H1 (cell line): ENCODE measurements around the gene GRM1. TPM values are rescaled to one million over a fixed set of nuclear protein-coding genes. Genes with fewer than 3 reads are reported as not detected.

ENCODE experiments used
- CTCF ChIA-PET: fragments of 300-600 bp; sonication (Branson Sonifier 250); formaldehyde crosslinking; loops from one replicate; lab custom pipeline; 2021; ENCODE audit not compliant: partially characterized antibody; lab: Charles Lee
- POLR2A ChIA-PET: fragments of 300-600 bp; sonication (Branson Sonifier 250); formaldehyde crosslinking; loops from one replicate; lab custom pipeline; 2021; ENCODE audit warnings: inconsistent platforms; ENCODE audit not compliant: partially characterized antibody; lab: Charles Lee
- DNase-seq, 2 experiments: peaks; one replicate each; pipeline versions ENCODE4 v3.0.0 to v3.0.0-alpha.2; 2010 to 2022; ENCODE audit warnings: low spot score in 2 of 2, low read depth in 1 of 2, mixed read lengths in 1 of 2
- FAIRE-seq: peaks from 2 replicates; lab custom pipeline; 2011; peaks lifted over from hg19 to GRCh38; lab: Jason Lieb, UNC
- H2AFZ ChIP-seq: 2 replicates; pipeline ENCODE4 v1.8.1; 2012; ENCODE audit warnings: low read length, inconsistent platforms
- H2AK5ac ChIP-seq: 2 replicates; pipeline ENCODE4 v1.6.1; 2013; ENCODE audit warnings: low read depth, low read length
- H2BK120ac ChIP-seq: replicated peaks from 2 replicates; pipeline ENCODE3; 2013; ENCODE audit warnings: low read depth, low read length, inconsistent platforms
- H2BK12ac ChIP-seq: 2 replicates; pipeline ENCODE4 v1.6.1; 2013; ENCODE audit warnings: low read depth, low read length
- H2BK15ac ChIP-seq: 2 replicates; pipeline ENCODE4 v1.6.1; 2013; ENCODE audit warnings: low read length
- H2BK20ac ChIP-seq: 2 replicates; pipeline ENCODE4 v1.6.1; 2013; ENCODE audit warnings: low read length
- H2BK5ac ChIP-seq: 2 replicates; pipeline ENCODE4 v1.6.1; 2013; ENCODE audit warnings: low read depth, low read length
- H3K14ac ChIP-seq: 2 replicates; pipeline ENCODE4 v1.6.1; 2013; ENCODE audit warnings: inconsistent platforms; ENCODE audit not compliant: insufficient read length
- H3K18ac ChIP-seq: 2 replicates; pipeline ENCODE4 v1.6.1; 2013; ENCODE audit warnings: low read length; ENCODE audit errors: extremely low read depth
- H3K23ac ChIP-seq: 2 replicates; pipeline ENCODE4 v1.6.1; 2013; ENCODE audit warnings: inconsistent platforms; ENCODE audit not compliant: insufficient read length
- H3K23me2 ChIP-seq: 2 replicates; pipeline ENCODE4 v1.6.1; 2013; ENCODE audit warnings: low read depth, low read length
- H3K27ac ChIP-seq: 2 replicates; pipeline ENCODE4 v1.6.1; 2011; ENCODE audit warnings: low read depth, low read length, inconsistent platforms
- H3K27me3 ChIP-seq, 4 experiments: replicated peaks in 1 of 4; 1 replicate in 1 of 4; 2 replicates in 3 of 4; pipeline versions ENCODE4 v1.6.1 to v1.8.1; 2011 to 2013; ENCODE audit warnings: low read length in 3 of 4, mild to moderate bottlenecking in 3 of 4, inconsistent platforms in 2 of 4, mixed read lengths in 2 of 4, moderate library complexity in 1 of 4; ENCODE audit not compliant: control insufficient read depth in 3 of 4, insufficient read depth in 3 of 4; ENCODE audit errors: extremely low read depth in 1 of 4
- H3K36me3 ChIP-seq, 4 experiments: 2 replicates each; pipeline versions ENCODE4 v1.6.1 to v1.8.1; 2011 to 2013; ENCODE audit warnings: mild to moderate bottlenecking in 4 of 4, low read length in 3 of 4, moderate library complexity in 2 of 4, control low read depth in 1 of 4, inconsistent platforms in 1 of 4; ENCODE audit not compliant: insufficient read depth in 4 of 4, control insufficient read depth in 2 of 4
- H3K4ac ChIP-seq: replicated peaks from 2 replicates; pipeline ENCODE3; 2013; ENCODE audit warnings: low read length, low read depth, mixed read lengths, inconsistent platforms; ENCODE audit not compliant: insufficient read length
- H3K4me1 ChIP-seq, 4 experiments: replicated peaks in 1 of 4; 1 replicate in 1 of 4; 2 replicates in 3 of 4; pipeline versions ENCODE4 v1.6.1 to v1.8.1; 2011 to 2013; ENCODE audit warnings: low read length in 3 of 4, inconsistent platforms in 2 of 4, mixed read lengths in 1 of 4; ENCODE audit not compliant: insufficient read depth in 4 of 4, control insufficient read depth in 3 of 4
- H3K4me2 ChIP-seq, 2 experiments: 2 replicates each; pipeline versions ENCODE4 v1.6.1 to v1.8.1; 2011 to 2013; ENCODE audit warnings: low read depth in 2 of 2, low read length in 2 of 2, control low read depth in 1 of 2, inconsistent platforms in 1 of 2, mild to moderate bottlenecking in 1 of 2; ENCODE audit not compliant: insufficient read depth in 1 of 2
- H3K4me3 ChIP-seq, 4 experiments: fragments of 200-600, 300-600 bp in 1 of 4; sonication (generic), shearing (Covaris generic), sonication (Bioruptor Twin) in 1 of 4; 2 replicates each; pipeline versions ENCODE4 v1.5.1 to v1.8.1; 2011 to 2016; ENCODE audit warnings: low read length in 4 of 4, low read depth in 3 of 4, control low read depth in 2 of 4, inconsistent platforms in 2 of 4, mild to moderate bottlenecking in 2 of 4, mixed read lengths in 1 of 4, moderate library complexity in 1 of 4; ENCODE audit not compliant: insufficient read depth in 2 of 4; ENCODE audit errors: extremely low read depth in 1 of 4
- H3K56ac ChIP-seq: replicated peaks from 2 replicates; pipeline ENCODE3; 2013; ENCODE audit warnings: low read depth, mild to moderate bottlenecking, mixed read lengths, low read length, inconsistent platforms; ENCODE audit not compliant: insufficient read length
- H3K79me1 ChIP-seq: 2 replicates; pipeline ENCODE4 v1.6.1; 2013; ENCODE audit warnings: low read depth, low read length, control low read depth
- H3K79me2 ChIP-seq, 2 experiments: 2 replicates each; pipeline versions ENCODE4 v1.6.1 to v1.8.1; 2012 to 2013; ENCODE audit warnings: low read length in 2 of 2, mild to moderate bottlenecking in 2 of 2, inconsistent platforms in 1 of 2; ENCODE audit not compliant: insufficient read depth in 2 of 2, control insufficient read depth in 1 of 2
- H3K9ac ChIP-seq, 4 experiments: replicated peaks in 1 of 4; 1 replicate in 1 of 4; 2 replicates in 3 of 4; pipeline versions ENCODE4 v1.6.1 to v1.8.1; 2011 to 2013; ENCODE audit warnings: low read depth in 3 of 4, low read length in 3 of 4, control low read depth in 2 of 4, mild to moderate bottlenecking in 2 of 4, moderate library complexity in 2 of 4, inconsistent platforms in 1 of 4; ENCODE audit errors: extremely low read depth in 1 of 4
- H3K9me3 ChIP-seq, 2 experiments: 2 replicates each; pipeline versions ENCODE4 v1.6.1 to v1.8.1; 2012 to 2013; ENCODE audit warnings: mild to moderate bottlenecking in 2 of 2, moderate library complexity in 2 of 2, control low read depth in 1 of 2, inconsistent platforms in 1 of 2, low read depth in 1 of 2, low read length in 1 of 2, mixed read lengths in 1 of 2; ENCODE audit not compliant: insufficient read depth in 2 of 2
- H4K20me1 ChIP-seq, 2 experiments: replicated peaks in 1 of 2; 2 replicates each; pipeline versions ENCODE3 to v1.8.1; 2011 to 2013; ENCODE audit warnings: inconsistent platforms in 2 of 2, low read length in 2 of 2, mild to moderate bottlenecking in 1 of 2; ENCODE audit not compliant: insufficient read depth in 2 of 2, control insufficient read depth in 1 of 2
- H4K5ac ChIP-seq: 2 replicates; pipeline ENCODE4 v1.6.1; 2013; ENCODE audit warnings: low read length, low read depth, mixed read lengths, inconsistent platforms; ENCODE audit not compliant: insufficient read length
- H4K8ac ChIP-seq: 2 replicates; pipeline ENCODE4 v1.8.0; 2013; ENCODE audit warnings: mild to moderate bottlenecking, moderate library complexity, low read length, inconsistent platforms; ENCODE audit not compliant: insufficient read depth; ENCODE audit errors: extremely low read depth
- H4K91ac ChIP-seq: replicated peaks from 2 replicates; pipeline ENCODE3; 2013; ENCODE audit warnings: low read length, mixed read lengths, inconsistent platforms; ENCODE audit not compliant: insufficient read length
- BACH1 ChIP-seq: IDR thresholded peaks from 2 replicates; pipeline ENCODE4 v1.6.1; 2012; ENCODE audit warnings: low read length, improper control_type of control experiment
- CHD2 ChIP-seq: IDR thresholded peaks from 2 replicates; pipeline ENCODE4 v1.6.1; 2012; ENCODE audit warnings: low read length, improper control_type of control experiment
- JUND ChIP-seq: IDR thresholded peaks from 2 replicates; pipeline ENCODE4 v1.6.1; 2011; ENCODE audit warnings: mild to moderate bottlenecking, improper control_type of control experiment, low read length
- KDM1A ChIP-seq: fragments of 200-600, 300-600 bp; sonication (generic); IDR thresholded peaks from 2 replicates; pipeline ENCODE4 v1.7.1; 2016; ENCODE audit warnings: mild to moderate bottlenecking, low read length, borderline replicate concordance
- KDM4A ChIP-seq: IDR thresholded peaks from one replicate; pipeline ENCODE4 v1.7.1; 2012; ENCODE audit warnings: low read depth, mild to moderate bottlenecking, moderate library complexity, low read length, inconsistent platforms; ENCODE audit not compliant: severe bottlenecking
- MAFK ChIP-seq: IDR thresholded peaks from 2 replicates; pipeline ENCODE4 v1.6.1; 2012; ENCODE audit warnings: low read depth, mild to moderate bottlenecking, improper control_type of control experiment, low read length
- NRF1 ChIP-seq: IDR thresholded peaks from 2 replicates; pipeline ENCODE4 v1.6.1; 2011; ENCODE audit warnings: mild to moderate bottlenecking, low read depth, low read length, improper control_type of control experiment
- RAD21 ChIP-seq, 2 experiments: IDR thresholded peaks in 1 of 2; conservative IDR thresholded peaks in 1 of 2; 2 replicates each; pipeline ENCODE4 v1.6.1; 2011; ENCODE audit warnings: low read depth in 2 of 2, low read length in 2 of 2, improper control_type of control experiment in 1 of 2, inconsistent platforms in 1 of 2, mild to moderate bottlenecking in 1 of 2, moderate library complexity in 1 of 2
- SIN3A ChIP-seq, 2 experiments: IDR thresholded peaks in 1 of 2; conservative IDR thresholded peaks in 1 of 2; 2 replicates each; pipeline ENCODE4 v1.6.1; 2011 to 2012; ENCODE audit warnings: low read length in 2 of 2, improper control_type of control experiment in 1 of 2, low read depth in 1 of 2, mild to moderate bottlenecking in 1 of 2
- SIX5 ChIP-seq: IDR thresholded peaks from 2 replicates; pipeline ENCODE4 v1.6.1; 2011; ENCODE audit warnings: mild to moderate bottlenecking, low read depth, low read length
- SP2 ChIP-seq: IDR thresholded peaks from 2 replicates; pipeline ENCODE4 v1.6.1; 2012; ENCODE audit warnings: mild to moderate bottlenecking, low read length, inconsistent platforms
- SUZ12 ChIP-seq: fragments of 200-600 bp; sonication (generic); IDR thresholded peaks from 2 replicates; pipeline ENCODE4 v1.6.1; 2012; ENCODE audit warnings: mild to moderate bottlenecking, inconsistent platforms, low read length, moderate library complexity, mixed read lengths
- TBP ChIP-seq: IDR thresholded peaks from 2 replicates; pipeline ENCODE4 v1.6.1; 2011; ENCODE audit warnings: low read depth, low read length, improper control_type of control experiment
- USF2 ChIP-seq: IDR thresholded peaks from 2 replicates; pipeline ENCODE4 v1.6.1; 2011; ENCODE audit warnings: low read length, improper control_type of control experiment
- WGBS, 2 experiments: shearing (Covaris generic) in 1 of 2; methylation state at CpG; one replicate each; pipeline versions ENCODE4 v1.1.6 to v1.1.7; 2013 to 2015; ENCODE audit warnings: low lambda C conversion rate in 2 of 2, mixed read lengths in 2 of 2, inconsistent platforms in 1 of 2, low coverage in 1 of 2, missing lambda C conversion rate in 1 of 2; ENCODE audit not compliant: insufficient replicate concordance in 2 of 2, insufficient coverage in 1 of 2, insufficient read length in 1 of 2; ENCODE audit errors: extremely low coverage in 1 of 2, missing lambda C conversion rate in 1 of 2; 5-methylcytosine and 5-hydroxymethylcytosine counted together
- polyA plus RNA-seq, 7 experiments: library from polyadenylated mRNA; depleted of rRNA in 3 of 7; stranded (reverse) in 5 of 7; unstranded in 2 of 7; fragments of >200 nt in 5 of 7; fragments of 200-250 nt in 2 of 7; gene quantifications; 1 replicate in 5 of 7; 2 replicates in 1 of 7; 4 replicates in 1 of 7; pipeline versions ENCODE4 v1.2.1 to v1.2.3, GENCODE V29; 2011 to 2013; ENCODE audit warnings: missing spikeins in 2 of 7, mixed read lengths in 2 of 7
- total RNA-seq: library from RNA; stranded (reverse); fragmentation: NEBNext Ultra II Directional; extraction: Animal tissue kit (Norgen Biotek cat#: 25700); gene quantifications from 2 replicates; pipeline ENCODE4 v1.2.1, GENCODE V29; 2021

The GRM1 gene
- total and polyA plus RNA-seq, 2 of the 8 experiments (the other 6 are each of a cell fraction or from before 2014, with no cell fraction given): 0.15 to 1.3 TPM

GRCh38 chr6:146444189-146444588 lies 415.3 kb downstream of the GRM1 start:
- H4K5ac ChIP-seq: no peak overlapping the region
- no peak overlapping the region for H2AFZ ChIP-seq
- no peak overlapping the region for H3K14ac ChIP-seq
- no peak overlapping the region for H3K4ac ChIP-seq
- H3K4me2 ChIP-seq: no peak overlapping the region
- FAIRE-seq (no peak), DNase-seq (no peak)
- H3K23me2 ChIP-seq: no peaks in the 10 kb centered on the region
- H3K27ac ChIP-seq: no peak overlapping the region
- ChIA-PET POLR2A (no interaction called here), CTCF (interaction anchor here (1.0 kb wide), 1 partner anchor 426 kb away, joined by 3 read pairs; no protein-coding TSS in a partner anchor)
- H3K36me3 ChIP-seq: no peaks in the 10 kb centered on the region
- no peaks in the 10 kb centered on the region for H3K79me1 ChIP-seq
- H3K23ac ChIP-seq: no peak overlapping the region
- H3K4me3 ChIP-seq: no peak overlapping the region
- H3K4me1 ChIP-seq: peaks cover 0 to 2% (median 0%) of the 10 kb centered on the region in 4 experiments; a peak in 1 of 7 replicates
- no peak overlapping the region for H2BK15ac ChIP-seq
- H3K79me2 ChIP-seq: no peaks in the 10 kb centered on the region
- H3K9ac ChIP-seq: no peak overlapping the region
- no peaks in the 10 kb centered on the region for H4K20me1 ChIP-seq
- H3K56ac ChIP-seq: no peak overlapping the region
- no peak overlapping the region for H2AK5ac ChIP-seq
- no peaks in the 10 kb centered on the region for H3K27me3 ChIP-seq
- 88% methylated on average over 5 of the region's 5 CpGs; no CpG with 5 or more reads in 1 of the 2 experiments for WGBS, 2 experiments
- no peak overlapping the region for H3K18ac ChIP-seq
- no peak overlapping the region for H4K8ac ChIP-seq
- H2BK5ac ChIP-seq: no peak overlapping the region
- no peak overlapping the region for H2BK20ac ChIP-seq
- peaks cover 0 to 3% of the 10 kb centered on the region in 2 experiments; a peak in 1 of 4 replicates for H3K9me3 ChIP-seq
- H4K91ac ChIP-seq: no peak overlapping the region
- no peak overlapping the region for H2BK12ac ChIP-seq
- no peak overlapping the region for H2BK120ac ChIP-seq
- no peak for TF ChIP-seq SIX5
- no peak for TF ChIP-seq SIN3A (conservative IDR thresholded peaks at IDR 0.05 in 1 of 2, IDR thresholded peaks at IDR 0.05 in 1 of 2; ENCODE audit: low read depth in 1 of 2, low read length in 2 of 2)
- no peak for TF ChIP-seq SUZ12
- TF ChIP-seq RAD21 (IDR thresholded peaks at IDR 0.05 in 1 of 2, conservative IDR thresholded peaks at IDR 0.05 in 1 of 2; ENCODE audit: low read depth in 2 of 2, low read length in 2 of 2): no peak
- no peak for TF ChIP-seq BACH1
- TF ChIP-seq MAFK: no peak
- no peak for TF ChIP-seq KDM4A
- TF ChIP-seq USF2: no peak
- no peak for TF ChIP-seq TBP
- TF ChIP-seq CHD2: no peak
- TF ChIP-seq KDM1A: no peak
- no peak for TF ChIP-seq SP2
- TF ChIP-seq NRF1: no peak
- TF ChIP-seq JUND: no peak
